Caco-2 (cell line): ENCODE data around the gene AMD1. TPM values are rescaled to one million over a fixed set of nuclear protein-coding genes. Genes with fewer than 3 reads are reported as not detected.

ENCODE experiments used
- BruUV-seq: library from RNA; stranded (reverse); fragments of 400-500 nt; replicated peaks from 2 replicates; lab custom pipeline; 2021; lab: Mats Ljungman, UMichigan
- CTCF ChIA-PET: fragments of 300-600 bp; sonication (Branson Sonifier 250); formaldehyde crosslinking; loops from one replicate; lab custom pipeline; 2022; ENCODE audit warnings: antibody characterized with exemption; lab: Charles Lee
- POLR2A ChIA-PET: fragments of 300-600 bp; sonication (Branson Sonifier 250); formaldehyde crosslinking; loops from one replicate; lab custom pipeline; 2022; ENCODE audit warnings: antibody characterized with exemption; lab: Charles Lee
- DNase-seq, 2 experiments: peaks; one replicate each; pipeline versions ENCODE4 v3.0.0 to v3.0.0-alpha.2; 2020 to 2022
- H3K27me3 ChIP-seq: replicated peaks from 2 replicates; pipeline ENCODE4 v1.6.0; 2011; ENCODE audit warnings: low read length; ENCODE audit not compliant: control insufficient read depth, insufficient read depth
- H3K36me3 ChIP-seq: 2 replicates; pipeline ENCODE4 v1.5.1; 2011; ENCODE audit warnings: low read length; ENCODE audit not compliant: control insufficient read depth, insufficient read depth
- H3K4me1 ChIP-seq: fragments of 250-450 bp; sonication (Bioruptor Pico); 2 replicates; pipeline ENCODE4 v1.5.1; 2020; ENCODE audit warnings: mild to moderate bottlenecking
- H3K4me3 ChIP-seq: 2 replicates; pipeline ENCODE4 v1.5.1; 2011; ENCODE audit warnings: low read depth, mild to moderate bottlenecking, control low read depth, low read length
- H3K9me3 ChIP-seq: fragments of 250-450 bp; sonication (Bioruptor Pico); 2 replicates; pipeline ENCODE4 v1.5.1; 2020; ENCODE audit warnings: mild to moderate bottlenecking, moderate library complexity
- H3K27ac Mint-ChIP-seq: one replicate; pipeline ENCODE4 v1.8.0; 2022; ENCODE audit warnings: mixed read lengths; ENCODE audit not compliant: unreplicated experiment
- H3K27me3 Mint-ChIP-seq: one replicate; pipeline ENCODE4 v1.8.0; 2022; ENCODE audit warnings: mixed read lengths; ENCODE audit not compliant: insufficient read depth, unreplicated experiment
- H3K36me3 Mint-ChIP-seq: one replicate; pipeline ENCODE4 v1.8.0; 2022; ENCODE audit warnings: mild to moderate bottlenecking, mixed read lengths; ENCODE audit not compliant: insufficient read depth, unreplicated experiment
- H3K4me1 Mint-ChIP-seq: one replicate; pipeline ENCODE4 v1.8.0; 2022; ENCODE audit warnings: low read depth, mixed read lengths; ENCODE audit not compliant: unreplicated experiment
- H3K4me3 Mint-ChIP-seq: one replicate; pipeline ENCODE4 v1.8.0; 2022; ENCODE audit warnings: mild to moderate bottlenecking, moderate library complexity, mixed read lengths; ENCODE audit not compliant: unreplicated experiment
- H3K9me3 Mint-ChIP-seq: one replicate; pipeline ENCODE4 v1.8.0; 2022; ENCODE audit warnings: mixed read lengths; ENCODE audit not compliant: unreplicated experiment
- CTCF ChIP-seq, 2 experiments: fragments of 200-600 bp in 1 of 2; IDR thresholded peaks; 1 replicate in 1 of 2; 2 replicates in 1 of 2; pipeline versions ENCODE4 v1.5.1 to v1.8.0; 2011 to 2022; ENCODE audit warnings: antibody characterized with exemption in 1 of 2, control low read depth in 1 of 2, inconsistent platforms in 1 of 2, low read depth in 1 of 2, low read length in 1 of 2, mild to moderate bottlenecking in 1 of 2, moderate library complexity in 1 of 2; ENCODE audit not compliant: insufficient read depth in 1 of 2, severe bottlenecking in 1 of 2, unreplicated experiment in 1 of 2
- intact Hi-C: fragments of 100-400 bp; cut with micrococcal nuclease; formaldehyde crosslinking; loops from one replicate; pipeline ENCODE4 v1.10.0; 2022; ENCODE audit not compliant: unreplicated experiment
- total RNA-seq: library from RNA; stranded (reverse); gene quantifications from 2 replicates; pipeline ENCODE4 v1.2.3, GENCODE V29; 2022

Gene AMD1
- total RNA-seq, 1 experiment from 2014 or later, result 90.0 TPM

- H3K27me3 Mint-ChIP-seq, result no peaks in the 10 kb centered on the region
- peaks cover 51% of the 10 kb centered on the region for H3K36me3 Mint-ChIP-seq
- TSS peak; percentile 2 for BruUV-seq
- intact Hi-C loops, result no loop called here
- peaks cover 17% of the 10 kb centered on the region for H3K4me1 Mint-ChIP-seq
- TF ChIP-seq CTCF (IDR thresholded peaks at IDR 0.05; ENCODE audit: insufficient read depth in 1 of 2, low read depth in 1 of 2, low read length in 1 of 2, severe bottlenecking in 1 of 2, unreplicated experiment in 1 of 2), result no peak
- no peak overlapping the region for H3K4me3 ChIP-seq
- peaks cover 7% of the 10 kb centered on the region; the same call in 1 of the 2 replicates for H3K4me1 ChIP-seq
- no peaks in the 10 kb centered on the region for H3K27me3 ChIP-seq
- H3K4me3 Mint-ChIP-seq, result no peak overlapping the region
- no peaks in the 10 kb centered on the region for H3K36me3 ChIP-seq
- no peaks in the 10 kb centered on the region for H3K9me3 ChIP-seq
- no peak for DNase-seq
- peak overlapping the region; percentile 43 for H3K27ac Mint-ChIP-seq
- no peaks in the 10 kb centered on the region for H3K9me3 Mint-ChIP-seq
- ChIA-PET CTCF (no interaction called here), POLR2A (no interaction called here)
Observed at GRCh38 chr6:110884321-110884720, 9.7 kb downstream of the AMD1 start.

GRCh38 chr6:110885526-110885925 lies 10.9 kb downstream of the AMD1 start:
- POLR2A ChIA-PET, result no interaction called here
- Histone ChIP-seq H3K36me3 (no peaks in the 10 kb centered on the region), H3K9me3 (no peaks in the 10 kb centered on the region), H3K4me1 (peaks cover under 1% of the 10 kb centered on the region), H3K27me3 (no peaks in the 10 kb centered on the region), H3K4me3 (no peak overlapping the region)
- Mint-ChIP-seq H3K9me3 (no peaks in the 10 kb centered on the region), H3K27me3 (no peaks in the 10 kb centered on the region), H3K27ac (no peak overlapping the region), H3K4me1 (peaks cover 9% of the 10 kb centered on the region), H3K36me3 (peaks cover 48% of the 10 kb centered on the region), H3K4me3 (no peak overlapping the region)
- CTCF ChIA-PET, result no interaction called here
- BruUV-seq, result no TSS peak
- DNase-seq, result no peak
- intact Hi-C loops, result no loop called here
- no peak for TF ChIP-seq CTCF (IDR thresholded peaks at IDR 0.05; ENCODE audit: insufficient read depth in 1 of 2, low read depth in 1 of 2, low read length in 1 of 2, severe bottlenecking in 1 of 2, unreplicated experiment in 1 of 2)

GRCh38 chr6:110886555-110887167 lies 12.1 kb downstream of the AMD1 start:
- Mint-ChIP-seq H3K4me1 (peaks cover 7% of the 10 kb centered on the region), H3K27ac (no peak overlapping the region), H3K9me3 (no peaks in the 10 kb centered on the region), H3K4me3 (no peak overlapping the region), H3K27me3 (no peaks in the 10 kb centered on the region), H3K36me3 (peaks cover 56% of the 10 kb centered on the region)
- CTCF ChIA-PET, result interaction anchor here (0.7 kb wide), 1 partner anchor 22 kb away, joined by 3 read pairs; no protein-coding TSS in a partner anchor
- Histone ChIP-seq H3K4me1 (peaks cover 11% of the 10 kb centered on the region), H3K9me3 (no peaks in the 10 kb centered on the region), H3K4me3 (no peak overlapping the region), H3K27me3 (no peaks in the 10 kb centered on the region), H3K36me3 (no peaks in the 10 kb centered on the region)
- POLR2A ChIA-PET, result interaction anchor here (0.7 kb wide), 1 partner anchor 11 kb away, joined by 4 read pairs; no protein-coding TSS in a partner anchor
- no peak for DNase-seq
- no TSS peak for BruUV-seq
- no peak for TF ChIP-seq CTCF (IDR thresholded peaks at IDR 0.05; ENCODE audit: insufficient read depth in 1 of 2, low read depth in 1 of 2, low read length in 1 of 2, severe bottlenecking in 1 of 2, unreplicated experiment in 1 of 2)
- intact Hi-C loops, result no loop called here
